ENCODE data around the gene FLNB.

Gene FLNB

DNA sequence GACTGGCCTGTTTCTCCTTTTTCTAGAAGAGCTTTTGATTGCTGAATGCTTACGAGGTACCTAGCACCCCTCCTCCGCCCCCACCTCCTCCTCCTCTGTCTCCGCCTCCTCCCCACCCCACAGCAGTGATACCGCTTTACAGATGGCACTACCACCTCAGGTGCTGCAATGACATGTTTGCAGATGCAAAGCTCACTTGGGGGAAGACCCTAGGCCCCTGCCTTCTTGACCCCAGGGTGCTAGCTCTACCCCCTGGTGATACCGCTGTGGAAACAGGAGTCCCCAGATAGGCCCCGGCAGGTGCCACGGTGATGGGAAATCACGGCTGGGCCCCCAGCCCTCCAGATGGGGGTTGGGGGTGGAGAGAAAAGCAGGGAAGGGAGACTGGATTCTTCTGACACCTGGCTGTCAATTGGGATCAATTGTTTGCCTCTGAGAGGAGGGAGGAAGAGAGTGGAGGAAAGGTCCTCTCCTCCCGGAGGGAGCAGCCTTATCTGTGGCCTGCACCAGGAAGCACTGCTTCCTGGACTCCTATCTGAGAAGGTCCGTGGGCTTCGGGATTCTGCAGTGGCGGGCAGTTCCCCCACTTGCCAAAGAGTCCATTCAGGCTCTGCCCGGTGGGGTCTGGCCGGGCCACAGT is 164.9 kb downstream of the FLNB start:
- no peak for DNase-seq

DNA sequence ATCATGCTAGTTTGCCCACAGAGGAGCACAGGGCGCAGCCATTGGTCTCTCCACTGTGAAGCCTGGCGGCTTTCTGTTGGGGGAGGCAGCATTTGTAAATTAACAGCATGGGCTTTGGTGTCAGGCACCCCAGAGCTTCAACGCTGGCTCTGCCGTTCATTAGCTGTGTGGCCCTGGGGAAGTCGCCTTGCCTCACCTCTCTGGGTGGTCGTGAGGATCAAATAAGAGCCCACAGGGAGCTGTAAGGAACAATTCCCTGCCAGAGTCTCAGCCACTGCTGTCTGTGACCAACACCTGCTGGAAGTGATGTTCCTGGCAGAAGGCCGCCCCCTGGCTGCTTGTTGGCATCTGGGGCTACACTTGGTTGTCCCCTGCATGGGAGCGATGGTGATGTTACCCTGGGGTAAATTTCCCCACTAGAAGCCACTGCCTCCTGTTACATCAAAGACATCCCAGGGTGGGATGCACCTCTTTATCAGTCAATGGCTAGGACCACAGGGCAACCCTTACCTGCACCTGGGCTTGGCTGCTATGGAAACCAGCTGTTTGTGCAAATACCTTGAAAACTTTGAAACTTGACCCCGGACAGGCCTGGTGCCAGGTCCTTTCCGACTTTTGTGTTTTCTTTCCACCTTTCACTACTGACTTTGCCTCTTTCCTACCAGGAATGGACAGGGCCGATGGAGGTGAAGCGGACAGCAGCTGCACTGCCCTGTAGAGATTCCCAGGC is 165.6 kb downstream of the FLNB start:
- peak; percentile 51 for DNase-seq

DNA sequence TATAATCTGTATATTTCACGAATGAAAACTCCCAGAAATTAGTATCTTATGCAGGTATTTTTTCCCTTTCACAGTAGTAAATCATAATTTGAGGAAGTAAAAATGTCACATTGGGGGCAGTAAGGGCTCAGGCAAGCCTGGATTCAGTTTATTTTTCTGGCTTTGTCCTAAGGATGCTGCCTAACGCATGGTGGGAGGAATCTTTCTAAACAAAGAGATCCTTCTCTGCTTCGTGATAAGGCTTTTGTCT is 166.9 kb downstream of the FLNB start:
- DNase-seq, result no peak

DNA sequence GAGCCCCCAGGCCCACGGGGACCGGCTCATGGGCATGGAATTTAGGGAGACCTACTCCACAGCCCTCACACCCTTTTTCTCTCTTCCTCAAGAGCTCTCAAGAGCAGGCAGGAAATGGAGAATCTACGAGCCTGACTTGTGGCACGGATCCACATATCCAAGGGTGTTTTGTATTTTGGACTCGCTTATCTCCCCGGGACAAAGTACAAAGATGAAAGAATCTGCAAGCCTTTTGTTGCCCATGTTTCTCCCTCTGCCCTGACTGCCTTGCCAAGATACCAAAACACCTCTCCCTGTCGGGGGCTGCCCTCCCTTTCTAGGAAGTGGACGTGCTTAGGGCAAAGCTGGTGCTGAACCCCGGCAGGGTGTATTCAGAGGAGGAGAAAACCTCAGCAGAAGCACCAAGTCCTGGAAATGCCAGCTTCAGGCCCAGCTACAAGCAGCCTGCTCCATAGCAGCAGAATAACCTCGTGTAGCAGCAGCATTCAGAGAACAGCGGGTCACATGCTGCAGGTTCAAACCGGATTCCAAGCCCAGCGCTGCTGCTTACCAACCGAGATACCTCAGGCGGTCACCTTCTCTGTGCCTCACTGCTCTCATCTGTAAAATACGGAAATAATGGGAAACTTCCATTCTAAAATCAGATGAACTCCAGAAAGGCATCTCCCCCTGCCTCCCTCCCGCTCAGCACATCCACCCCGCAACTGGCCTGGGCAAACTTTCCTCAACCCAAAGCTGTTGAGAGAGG is 167.4 kb downstream of the FLNB start:
- DNase-seq, result no peak

DNA sequence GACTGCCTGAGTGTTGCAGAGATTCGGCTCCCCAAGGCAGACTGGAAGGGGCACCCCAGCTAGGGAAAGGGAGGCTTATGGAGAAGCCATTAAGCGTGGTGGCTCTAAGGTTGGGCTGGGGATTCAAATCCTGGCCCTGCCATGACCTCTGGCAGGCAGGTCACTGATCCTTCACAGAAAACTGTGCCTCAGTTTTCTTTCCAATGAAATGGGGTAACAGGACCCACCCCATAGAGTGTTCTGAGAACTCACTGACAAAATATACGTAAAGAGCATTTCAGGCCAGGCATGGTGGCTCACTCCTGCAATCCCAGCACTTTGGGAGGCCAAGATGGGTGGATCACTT is 167.9 kb downstream of the FLNB start:
- no peak for DNase-seq

DNA sequence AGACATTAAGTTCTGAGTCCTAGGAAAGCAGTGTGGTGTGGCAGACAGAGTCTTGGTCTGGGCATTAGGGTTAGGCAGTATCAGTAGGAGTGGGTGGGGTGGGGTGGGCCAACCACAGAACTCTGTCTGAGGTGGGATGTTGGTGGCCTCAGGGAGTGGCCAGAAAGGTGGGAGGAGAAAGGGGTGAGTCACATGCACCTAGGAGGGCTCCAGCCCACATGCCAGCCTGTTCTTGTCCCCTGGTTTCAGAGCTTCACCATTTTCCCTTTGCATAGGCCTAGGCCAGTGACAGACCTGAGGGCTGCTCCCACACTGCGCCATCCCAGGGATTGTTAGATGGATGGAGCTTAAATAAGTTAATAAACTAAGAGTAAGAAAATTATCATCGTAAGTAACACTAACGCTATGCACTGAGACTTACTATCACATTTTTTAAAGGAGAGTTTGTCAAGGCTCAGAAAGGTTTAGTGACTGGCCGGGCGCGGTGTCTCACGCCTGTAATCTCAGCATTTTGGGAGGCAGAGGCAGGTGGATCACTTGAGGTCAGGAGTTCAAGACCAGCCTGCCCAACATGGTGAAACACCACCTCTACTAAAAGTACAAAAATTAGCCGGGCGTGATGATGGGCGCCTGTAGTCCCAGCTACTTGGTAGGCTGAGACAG is 168.7 kb downstream of the FLNB start:
- DNase-seq, result no peak

DNA sequence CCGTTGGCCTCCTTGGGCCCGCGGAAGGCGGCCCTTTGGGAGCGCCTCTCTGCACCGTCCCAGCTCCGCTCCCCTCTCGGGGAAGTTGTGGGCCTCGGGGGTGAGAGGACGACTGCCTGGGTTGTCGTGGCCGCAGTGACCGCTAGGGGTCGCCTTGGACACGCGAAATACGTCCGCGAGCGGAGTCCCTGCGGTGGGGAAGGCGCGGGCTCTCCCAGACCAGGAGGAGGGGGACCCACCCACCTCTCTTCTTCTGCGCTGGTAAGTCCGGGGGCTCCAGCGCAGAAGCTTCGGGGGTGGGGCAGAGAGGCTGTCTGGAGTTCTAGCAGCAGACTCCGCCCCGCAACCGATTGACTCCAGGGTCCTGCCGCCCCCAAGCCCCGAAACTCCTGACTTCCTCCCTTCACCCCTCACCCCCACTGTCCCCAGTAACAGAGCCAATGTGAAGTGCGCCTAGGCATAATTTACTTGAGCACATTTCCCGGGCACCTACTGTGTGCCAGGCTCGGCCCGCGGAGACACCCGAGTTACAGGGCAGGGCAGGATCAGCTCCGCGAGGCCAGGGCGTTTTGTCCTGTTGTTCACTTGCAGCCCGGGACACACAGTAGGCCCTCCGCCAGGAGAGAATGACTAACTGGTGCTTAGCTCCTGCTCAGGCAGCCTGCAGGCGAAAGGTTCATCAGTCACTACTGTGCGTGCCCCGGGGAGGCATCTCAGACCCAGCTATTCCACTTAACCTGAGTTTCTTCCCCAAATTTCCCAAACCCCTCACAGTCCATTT is 169.7 kb downstream of the FLNB start:
- peak; percentile 93 for DNase-seq

DNA sequence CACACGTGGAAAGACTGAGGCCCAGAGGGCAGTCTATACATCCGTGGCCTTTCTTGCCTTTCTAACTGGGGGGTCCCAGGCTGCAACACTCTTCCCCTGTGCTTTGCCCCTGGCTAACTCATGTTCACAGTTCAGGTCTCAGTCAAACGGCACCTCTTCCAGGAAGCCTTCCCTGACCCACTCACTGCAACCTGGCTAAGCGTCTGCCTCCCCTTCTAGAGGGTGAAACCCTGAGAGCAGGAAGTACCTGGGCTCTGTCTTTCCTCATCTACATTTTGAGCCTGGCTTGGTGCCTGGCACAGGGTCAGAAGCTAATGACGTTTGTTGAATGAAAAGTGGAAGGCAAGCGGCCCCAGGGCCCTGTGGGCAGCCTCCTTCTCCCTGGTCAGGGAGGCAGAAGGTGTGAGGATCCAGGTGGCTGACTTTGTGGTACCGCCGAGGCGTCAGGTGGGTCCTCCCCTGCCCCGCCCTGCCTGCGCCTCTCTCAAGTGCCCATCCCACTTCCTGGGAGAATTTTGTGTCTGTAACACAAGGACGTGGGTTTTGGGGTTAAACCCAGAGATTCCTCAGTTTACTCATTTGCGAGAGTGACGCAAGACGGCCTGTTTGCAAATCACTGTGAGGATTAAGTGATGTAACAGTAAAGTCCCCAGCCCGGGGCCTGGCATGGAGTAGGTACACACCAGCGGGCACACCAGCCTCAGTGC is 170.5 kb downstream of the FLNB start:
- DNase-seq, result no peak

DNA sequence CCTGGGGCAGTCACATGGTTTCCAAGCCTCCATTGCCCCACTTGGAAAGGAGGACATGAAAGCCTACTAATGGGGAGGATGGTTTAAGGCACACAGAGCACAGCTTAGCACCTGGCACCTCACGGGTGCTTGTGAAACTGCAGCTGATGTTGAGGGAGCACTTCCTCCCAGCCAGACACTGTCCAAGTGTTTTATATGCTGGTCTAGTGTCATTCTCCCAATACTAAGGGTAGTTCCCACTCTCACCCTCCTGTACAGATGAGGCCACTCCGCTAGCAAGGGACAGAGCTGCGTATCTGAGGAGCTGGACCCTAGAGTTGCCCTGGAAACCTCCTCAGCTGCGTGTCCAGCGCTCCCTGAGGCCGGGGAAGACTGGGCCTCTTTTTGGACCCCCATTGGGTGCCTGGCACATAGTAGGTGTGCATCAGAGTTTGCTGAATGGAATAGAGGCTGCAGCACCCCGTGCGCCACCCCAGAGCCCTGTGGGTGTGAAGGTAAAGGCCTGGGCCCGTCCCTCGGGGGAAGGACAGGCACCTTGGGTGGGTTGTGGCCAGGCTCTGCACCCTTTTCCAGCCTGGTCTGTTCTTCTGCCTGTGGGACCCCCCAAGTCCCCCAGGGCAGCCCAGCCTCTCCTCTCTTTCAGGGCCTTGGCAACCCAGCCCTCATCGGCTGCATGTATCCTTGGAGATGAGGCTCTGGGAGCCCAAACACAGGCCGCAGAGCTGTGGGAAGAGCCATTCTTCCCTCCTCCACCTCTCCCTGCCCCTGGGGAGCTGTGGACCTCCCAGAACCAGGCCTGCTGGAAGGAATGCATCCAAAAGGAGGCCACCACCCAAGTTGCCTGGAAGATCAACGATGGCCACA is 171.2 kb downstream of the FLNB start:
- DNase-seq, result no peak

DNA sequence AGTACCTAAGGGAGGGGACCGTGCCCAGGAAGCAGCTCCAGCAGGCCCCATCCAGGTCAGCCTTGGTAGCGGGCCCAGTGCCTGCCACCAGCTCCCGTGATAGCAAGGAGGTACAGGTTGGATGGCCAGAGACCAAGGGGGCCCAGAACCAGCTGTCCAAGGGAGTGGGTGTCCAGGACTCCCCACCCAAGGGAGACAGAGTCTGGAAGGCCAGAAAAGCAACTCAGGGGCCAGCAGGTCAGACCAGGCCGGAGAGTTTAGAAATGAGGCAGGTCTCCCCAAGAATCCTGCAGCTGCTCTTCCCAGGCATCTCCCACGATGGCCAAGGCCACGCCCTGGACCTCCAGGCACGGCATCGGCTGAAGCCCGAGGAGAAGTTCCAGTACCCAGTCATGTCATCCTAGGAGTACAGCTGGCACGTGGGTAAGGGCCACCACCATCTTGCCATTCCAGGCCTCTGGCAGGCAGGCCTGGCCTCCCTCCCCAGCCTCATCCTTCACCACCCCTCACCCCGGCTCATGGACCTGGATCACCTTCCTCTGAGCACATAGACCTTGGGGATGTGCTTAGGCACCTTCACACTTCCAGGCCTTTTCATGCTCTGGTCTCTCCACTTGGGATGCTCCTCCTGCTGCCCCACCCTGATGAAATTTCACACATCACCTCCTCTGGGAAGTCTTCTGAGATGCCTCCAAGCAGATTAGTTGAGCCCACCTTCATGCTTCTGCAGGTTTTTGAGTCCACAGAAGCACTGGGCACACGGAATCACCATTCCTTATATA is 172.1 kb downstream of the FLNB start:
- DNase-seq, result no peak

DNA sequence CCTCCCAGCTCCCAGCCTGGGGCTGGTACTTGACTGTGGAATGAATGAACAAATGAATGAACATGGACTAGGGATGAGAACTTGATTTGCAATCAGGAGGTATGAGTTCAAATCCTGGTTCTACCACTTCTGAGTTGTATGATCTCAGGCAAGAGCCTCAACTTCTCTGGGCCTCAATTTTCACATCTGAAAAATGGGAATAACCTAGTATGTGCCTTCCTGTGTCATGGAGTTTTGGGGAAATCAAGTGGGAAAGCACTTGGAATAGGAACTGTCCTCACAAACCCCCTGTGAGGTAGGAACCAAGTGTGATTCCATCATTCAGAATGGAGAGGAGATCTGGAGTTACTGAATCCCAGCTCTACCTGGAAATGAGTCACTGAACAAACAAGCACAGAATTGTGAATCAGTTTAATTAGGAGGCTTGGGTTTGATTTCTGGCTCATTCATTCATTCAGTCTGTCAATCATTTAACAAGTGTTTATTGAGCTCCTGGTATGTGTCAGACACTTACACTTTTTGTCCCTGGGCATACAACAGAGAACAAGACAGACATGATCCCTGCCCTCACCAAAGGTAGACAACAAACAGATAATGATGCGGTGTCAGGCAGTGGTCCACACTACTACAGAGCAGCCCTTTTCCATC is 172.8 kb downstream of the FLNB start:
- no peak for DNase-seq

DNA sequence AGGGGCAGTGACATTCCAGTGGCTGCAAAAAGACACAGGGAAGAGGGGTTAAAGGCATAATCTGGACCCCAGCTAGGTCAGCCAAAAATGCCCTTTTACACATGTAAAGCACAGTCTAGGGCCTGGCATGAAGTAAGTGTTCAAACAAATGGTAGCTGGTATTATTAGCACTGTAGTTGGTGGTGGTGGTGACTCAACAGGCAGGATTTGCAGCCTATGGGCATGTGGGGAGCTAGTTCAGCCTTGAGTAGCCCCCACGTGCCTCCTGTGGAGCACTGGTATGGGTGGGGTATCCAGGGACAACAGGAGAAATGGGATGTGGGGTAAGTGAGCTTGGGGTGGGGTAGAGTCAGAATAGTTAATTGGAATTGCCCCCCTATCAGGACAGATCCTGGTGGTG is 175.0 kb downstream of the FLNB start:
- DNase-seq, result no peak

DNA sequence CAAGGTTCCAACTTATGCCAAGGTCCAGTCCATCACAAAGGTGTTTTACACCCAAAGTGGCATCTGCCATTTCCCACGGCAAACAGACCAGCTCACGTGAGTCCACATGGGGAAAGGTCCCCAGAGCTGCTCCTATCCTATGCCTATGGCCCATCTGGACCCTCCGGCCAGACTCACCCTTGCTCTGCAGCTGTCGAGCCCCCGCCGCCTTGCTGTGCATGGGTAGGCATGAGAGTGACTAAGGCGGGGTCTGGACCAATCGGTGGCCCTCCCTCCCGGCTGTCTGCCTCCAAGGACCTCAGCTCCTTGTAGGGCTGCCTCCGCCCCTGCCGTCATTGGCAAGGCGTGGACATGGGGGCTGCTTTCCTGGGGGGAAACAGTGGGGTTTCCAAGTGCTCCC is 175.7 kb downstream of the FLNB start:
- DNase-seq, result no peak

DNA sequence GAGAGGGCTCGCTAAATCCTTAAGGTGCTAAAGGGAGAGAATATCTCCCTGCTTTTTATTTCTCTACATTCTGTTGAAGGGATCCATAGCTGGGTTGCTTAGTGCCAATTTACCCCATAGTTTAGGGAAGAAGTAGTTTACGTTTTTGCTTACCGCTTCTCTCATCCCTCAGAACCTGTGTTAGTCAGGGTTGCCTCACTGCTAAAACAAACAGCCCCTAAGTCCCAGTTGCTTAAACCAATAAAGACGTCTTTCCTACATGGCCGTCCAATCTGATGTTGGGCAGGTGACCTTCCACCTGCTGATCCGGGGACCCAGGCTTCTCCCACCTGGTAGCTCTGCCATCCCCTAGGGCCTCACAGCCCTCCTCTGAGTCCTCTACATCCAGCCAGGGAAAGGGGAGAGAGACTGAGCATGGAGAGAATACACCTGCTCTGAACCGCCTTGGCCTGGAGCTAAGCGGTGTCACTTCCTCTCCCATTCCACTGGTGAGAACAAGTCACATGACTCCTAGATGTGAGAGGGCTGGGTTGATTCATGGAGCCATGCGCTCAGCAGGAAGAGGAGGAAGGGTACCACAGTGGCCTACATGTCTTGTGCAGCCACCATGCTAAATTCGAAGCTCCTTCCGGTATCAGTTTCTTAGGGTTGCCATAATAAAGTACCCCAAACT is 176.2 kb downstream of the FLNB start:
- DNase-seq, result no peak

DNA sequence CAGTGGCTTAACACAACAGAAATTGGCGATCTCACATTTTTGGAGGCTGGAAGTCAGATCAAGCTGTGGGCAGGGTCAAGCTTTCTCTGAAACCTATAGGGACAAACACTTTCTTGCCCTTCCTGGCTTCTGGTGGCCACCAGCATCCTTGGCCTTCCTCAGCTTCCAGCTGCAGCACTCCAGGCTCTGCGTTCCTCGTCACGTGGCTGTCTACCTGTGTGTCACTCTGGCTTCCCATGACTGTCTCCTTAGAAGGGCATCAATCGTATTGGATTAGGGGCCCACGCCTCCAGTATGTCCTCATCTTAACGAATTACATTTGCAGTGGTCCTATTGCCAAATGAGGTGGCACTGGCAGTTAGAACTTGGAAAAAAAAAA is 176.7 kb downstream of the FLNB start:
- DNase-seq, result no peak

DNA sequence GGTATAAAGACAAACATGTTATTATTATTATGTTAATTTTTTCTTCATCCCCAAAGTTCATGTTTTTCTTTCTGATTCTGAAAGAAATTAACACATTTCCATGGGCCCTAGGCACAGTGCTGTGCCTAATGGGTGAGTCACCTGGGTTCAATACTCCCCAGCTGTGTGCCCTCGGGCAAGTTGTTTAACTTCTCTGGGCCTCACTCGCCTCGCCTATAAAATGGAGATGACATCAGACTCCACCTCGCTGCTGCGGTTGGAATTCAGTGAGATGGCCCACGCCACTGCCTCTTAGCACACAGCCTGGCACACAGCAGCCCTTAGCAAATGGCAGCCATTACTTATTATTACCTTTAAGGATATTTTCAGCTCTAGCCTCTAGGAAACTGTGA is 179.9 kb downstream of the FLNB start:
- DNase-seq, result no peak

DNA sequence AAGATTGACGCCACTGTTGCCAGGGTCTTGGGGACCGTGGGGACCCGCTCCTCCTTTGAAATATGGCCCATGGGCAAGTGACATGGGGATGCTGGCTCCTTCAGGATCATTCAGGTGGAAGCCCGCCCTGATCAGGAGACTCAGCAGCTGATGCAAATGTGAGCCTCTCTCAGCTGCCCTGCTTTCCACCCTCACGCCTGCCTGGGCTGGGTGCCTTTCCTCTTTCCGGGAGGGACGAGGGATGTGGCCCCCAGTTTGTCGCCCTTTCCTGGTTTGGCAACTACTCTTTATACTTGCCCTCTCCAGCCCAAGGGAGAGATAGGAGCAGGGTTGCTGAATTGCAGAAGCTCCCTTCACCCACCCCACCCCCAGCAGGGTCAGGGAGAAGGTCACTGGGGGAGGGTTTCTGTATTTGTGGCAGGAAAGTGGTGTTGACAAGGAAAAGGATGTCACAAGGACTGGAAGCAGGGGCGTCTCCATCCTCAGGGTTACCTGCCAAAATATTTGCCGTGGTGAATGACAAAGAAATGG is 180.8 kb downstream of the FLNB start:
- DNase-seq, result no peak

DNA sequence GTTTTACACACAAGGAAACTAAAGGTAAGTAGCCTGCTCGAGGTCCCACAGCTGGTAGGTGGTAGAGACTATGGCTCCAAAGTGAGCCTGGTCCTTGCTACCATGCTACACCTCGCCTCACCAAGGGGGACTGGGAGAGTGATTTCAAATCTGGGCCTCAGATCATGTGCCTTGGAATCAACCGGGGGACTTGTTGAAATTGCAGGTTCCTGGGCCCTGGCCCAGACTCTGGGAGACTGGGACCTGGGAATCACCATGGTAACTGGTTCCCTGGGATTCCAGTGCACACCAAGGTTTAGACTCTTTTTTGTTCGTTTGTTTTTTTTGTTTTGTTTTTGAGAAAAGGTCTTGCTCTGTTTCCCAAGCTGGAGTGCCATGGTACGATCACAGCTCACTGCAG is 181.5 kb downstream of the FLNB start:
- no peak for DNase-seq

DNA sequence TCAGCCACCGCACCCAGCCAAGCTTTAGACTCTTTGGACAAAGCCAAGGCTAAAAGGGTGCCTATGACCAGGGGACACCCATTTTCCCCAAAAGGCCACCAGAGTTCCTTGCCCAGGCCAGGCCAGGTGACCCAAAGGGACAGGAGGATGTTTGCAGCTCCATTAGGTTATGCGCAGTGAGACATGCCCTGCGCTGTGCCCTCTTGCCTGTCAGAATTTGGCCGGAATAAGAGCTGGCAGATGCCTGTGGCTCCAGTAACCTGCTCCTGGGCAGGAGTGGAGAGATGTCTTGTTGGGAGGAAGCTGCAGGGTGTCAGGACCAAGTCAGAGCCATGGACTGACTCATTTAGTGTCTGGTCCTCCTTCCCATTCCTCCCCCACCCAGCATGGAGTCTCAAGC is 182.1 kb downstream of the FLNB start:
- no peak for DNase-seq

All from CD4-positive, alpha-beta T cell treated with Interleukin-6 for 4 hours (primary cell).